Right lobe of liver (tissue), 4 donors: ENCODE results near the gene UNC80.

Experiments used
- CTCF ChIP-seq, 4 donors: fragments of 200-600 bp in 3 of 4; fragments of 450-650 bp in 1 of 4; IDR thresholded peaks; one replicate each; pipeline versions ENCODE4 v1.5.1 to v1.8.0; 2016 to 2022; ENCODE audit warnings: antibody characterized with exemption in 4 of 4, mild to moderate bottlenecking in 2 of 4
- POLR2A ChIP-seq: fragments of 450-650 bp; IDR thresholded peaks from one replicate; pipeline ENCODE4 v1.6.1; 2017; ENCODE audit warnings: antibody characterized with exemption, mild to moderate bottlenecking
- donor health status: DM: no; HTN: no; CAD: no.
- donor health status: DM: no; HTN: no; CAD: no.
- donor health status: DM: no; HTN: yes; CAD: no.

GRCh38 chr2:209905691-209906090 is 134.1 kb downstream of the UNC80 start:
- TF ChIP-seq CTCF (IDR thresholded peaks at IDR 0.05) (no peak), POLR2A (no peak)
